HG03108 (cell line): ENCODE measurements around the gene OSBPL8.

Experiments
- ATAC-seq: cut with Tn5 transposase; IDR thresholded peaks from one replicate; pipeline ENCODE4 v1.9.1; 2021; ENCODE audit warnings: moderate library complexity; ENCODE audit not compliant: unreplicated experiment

OSBPL8 gene

DNA sequence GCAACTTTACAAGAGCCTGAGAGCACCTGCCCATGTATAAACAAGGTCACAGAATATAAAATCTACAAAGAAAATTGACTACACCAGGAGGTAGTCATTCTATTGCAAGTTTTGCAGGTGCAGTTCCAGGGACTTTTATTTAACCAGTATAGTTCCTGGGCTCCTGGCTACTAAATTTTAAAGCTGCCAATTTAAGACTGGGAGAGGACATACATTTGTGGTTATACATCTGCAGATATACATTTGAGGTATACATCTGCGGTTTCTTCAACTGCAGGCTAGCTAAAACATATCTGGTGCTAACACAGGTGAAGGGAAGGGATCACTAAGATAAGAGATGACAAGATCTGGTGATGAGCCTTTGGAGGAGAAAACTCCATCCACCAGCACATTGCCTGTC lies 241.6 kb downstream of the OSBPL8 start:
- ATAC-seq: no peak

DNA sequence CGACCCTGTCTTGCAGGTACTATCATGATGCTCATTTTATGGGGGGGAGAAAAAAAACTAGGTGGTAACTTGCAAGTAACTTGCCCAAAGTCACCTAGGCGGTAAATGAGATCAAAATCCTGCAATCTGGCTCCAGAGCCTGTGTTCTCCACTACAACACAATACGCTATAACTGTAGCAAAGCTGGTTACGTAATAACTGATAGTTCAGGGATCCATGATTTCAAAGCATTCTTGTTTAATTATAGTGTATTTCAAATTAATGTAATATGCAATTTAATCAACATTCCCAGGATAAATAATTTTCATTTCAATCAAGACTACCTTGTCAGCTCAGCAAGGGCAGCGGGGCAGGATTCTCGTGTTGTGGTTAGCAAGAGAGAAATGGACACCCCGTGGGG lies 243.1 kb downstream of the OSBPL8 start:
- ATAC-seq: no peak

- ATAC-seq: no peak
These were observed 246.3 kb downstream of the OSBPL8 start for GRCh38 chr12:76313299-76313698.

- no peak for ATAC-seq
These were observed 247.3 kb downstream of the OSBPL8 start for GRCh38 chr12:76312315-76312714.

DNA sequence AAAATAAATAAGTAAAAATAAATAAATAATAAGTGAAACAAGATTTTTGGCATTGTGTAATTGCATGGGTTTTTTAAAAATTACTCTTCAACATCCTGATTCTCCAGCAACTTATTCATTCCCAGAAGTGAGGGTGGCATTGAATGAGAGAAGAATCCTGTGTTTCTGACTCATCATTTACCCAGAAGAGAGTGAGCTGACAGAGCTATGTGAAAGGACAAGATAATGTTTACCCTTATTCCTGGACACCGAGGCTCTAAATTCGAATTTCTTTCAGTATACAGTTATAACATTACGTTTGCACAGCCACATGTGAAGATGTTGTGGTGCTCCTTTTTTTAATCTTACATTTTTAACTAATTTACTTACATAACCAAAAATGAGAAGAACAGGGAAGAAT lies 247.8 kb downstream of the OSBPL8 start:
- no peak for ATAC-seq

GRCh38 chr12:76310110-76310509 lies 249.5 kb downstream of the OSBPL8 start:
- ATAC-seq: no peak

- no peak for ATAC-seq
These were observed 250.7 kb downstream of the OSBPL8 start for GRCh38 chr12:76308866-76309265.

GRCh38 chr12:76307083-76307482 lies 252.5 kb downstream of the OSBPL8 start:
- no peak for ATAC-seq

DNA sequence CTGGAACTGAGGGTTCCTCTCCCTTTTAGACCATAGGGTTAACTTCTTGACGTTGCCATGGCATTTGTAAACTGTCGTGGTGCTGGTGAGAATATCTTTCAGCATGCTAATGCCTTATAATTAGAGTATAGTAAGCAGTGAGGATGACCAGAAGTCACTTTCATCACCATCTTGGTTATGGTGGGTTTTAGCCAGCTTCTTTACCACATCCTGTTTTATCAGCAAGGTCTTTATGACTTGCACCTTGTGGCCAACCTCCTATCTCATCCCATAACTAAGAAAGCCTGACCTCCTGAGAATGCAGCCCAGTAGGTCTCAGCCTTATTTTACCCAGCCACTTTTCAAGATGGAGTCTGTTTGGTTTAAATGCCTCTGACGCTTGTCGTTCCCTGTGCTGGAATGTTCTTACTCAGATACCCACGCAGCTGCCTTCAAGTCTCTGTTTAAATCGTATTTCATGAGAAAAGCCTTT lies 255.5 kb downstream of the OSBPL8 start:
- ATAC-seq: no peak

- ATAC-seq: no peak
These were observed 256.2 kb downstream of the OSBPL8 start for GRCh38 chr12:76303365-76303764.
